HS-5 (cell line): ENCODE results near the gene CADPS2.

Experiments used
- DNase-seq: peaks from one replicate; pipeline ENCODE4 v3.0.0-alpha.2; 2012; ENCODE audit warnings: low read depth

Gene CADPS2

DNA sequence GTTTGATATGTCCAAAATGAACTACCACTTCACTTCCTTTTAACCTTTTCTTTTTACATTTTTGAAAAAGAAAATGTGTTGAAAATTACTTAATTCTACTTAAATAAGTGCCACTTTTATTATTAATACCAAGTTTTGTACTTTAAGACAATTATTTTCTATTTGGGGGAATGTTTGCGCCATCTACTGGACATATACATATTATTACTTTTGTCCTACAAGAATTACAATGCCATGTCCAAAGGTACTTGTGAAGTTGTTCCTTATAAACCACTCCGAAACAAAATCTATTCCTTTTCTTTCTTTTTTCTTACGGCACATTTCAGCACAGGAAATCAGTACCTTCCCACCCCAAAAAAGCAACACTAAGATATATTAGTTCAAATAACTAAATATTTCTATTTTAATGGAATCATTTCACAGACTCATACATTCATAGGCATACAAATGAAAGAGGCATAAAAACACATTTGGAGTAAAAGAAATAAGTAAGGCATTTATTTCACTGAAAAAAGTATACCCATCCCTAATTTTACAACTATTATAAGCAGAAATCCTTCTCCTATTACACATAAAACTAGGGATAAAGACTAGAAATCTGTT, 357.3 kb downstream of the CADPS2 start:
- DNase-seq = peak; percentile 10

DNA sequence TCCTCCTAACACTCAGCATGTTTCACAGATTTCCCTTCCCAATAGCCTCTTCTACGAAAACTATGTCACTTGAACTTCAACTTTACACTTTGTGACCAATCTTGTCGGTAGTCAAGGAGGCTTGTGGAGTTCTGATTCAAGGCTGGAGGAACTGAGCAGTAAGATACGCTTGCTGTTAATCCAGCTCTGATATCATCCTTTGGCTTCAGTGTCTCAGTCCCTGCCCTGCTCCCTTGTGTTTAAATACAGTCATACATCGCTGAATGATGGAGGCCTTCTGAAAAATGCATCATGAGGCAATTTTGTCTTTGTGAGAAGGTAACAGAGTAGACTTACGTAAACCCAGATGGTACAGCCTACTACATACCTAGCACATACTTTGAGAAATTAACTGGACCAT, 360.9 kb downstream of the CADPS2 start:
- DNase-seq = no peak

DNA sequence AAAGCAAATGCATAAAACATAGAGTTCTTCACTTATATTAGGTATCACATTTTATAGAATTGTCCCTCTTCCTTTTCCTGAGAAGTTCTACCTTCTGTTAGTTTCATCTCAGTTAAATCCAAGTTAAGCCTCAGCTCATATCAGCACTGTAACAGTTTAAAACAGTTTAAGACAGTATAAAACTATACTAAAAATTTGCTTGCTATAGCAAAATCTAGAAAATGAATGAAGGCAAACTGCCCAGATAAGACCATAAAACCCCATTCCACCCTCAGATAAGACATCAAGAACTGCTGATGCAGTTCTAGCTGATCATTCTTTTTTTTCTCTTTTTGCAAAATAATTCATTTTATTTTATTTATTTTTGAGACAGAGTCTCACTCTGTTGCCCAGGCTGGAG, 364.5 kb downstream of the CADPS2 start:
- DNase-seq = no peak

DNA sequence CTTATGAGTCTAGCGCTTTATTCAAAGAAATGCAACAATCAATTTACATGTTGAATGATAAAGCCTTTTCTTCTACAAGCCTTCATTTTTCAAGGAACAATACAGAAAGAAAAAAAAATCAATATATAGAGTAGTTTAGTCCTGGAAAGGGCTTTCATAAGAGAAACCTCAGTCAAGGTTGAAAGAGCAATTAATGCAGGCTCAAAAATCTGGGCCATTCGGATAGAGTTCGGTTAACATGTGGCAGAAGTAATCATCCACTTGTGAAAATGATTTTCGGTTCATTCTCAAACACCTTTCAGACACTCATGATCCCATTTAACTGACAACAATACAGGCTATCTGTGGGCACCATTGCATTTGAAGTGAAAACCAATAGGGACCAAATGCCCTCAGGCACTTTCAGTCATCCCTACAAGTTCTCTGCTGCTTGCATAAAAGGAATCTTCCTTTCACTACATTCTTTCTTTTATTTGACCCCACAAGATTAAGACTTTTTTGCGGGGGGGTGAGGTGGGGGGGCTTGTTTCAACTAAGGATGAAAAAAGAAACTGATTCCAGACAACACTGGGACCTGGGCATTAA, 365.2 kb downstream of the CADPS2 start:
- DNase-seq = no peak

DNA sequence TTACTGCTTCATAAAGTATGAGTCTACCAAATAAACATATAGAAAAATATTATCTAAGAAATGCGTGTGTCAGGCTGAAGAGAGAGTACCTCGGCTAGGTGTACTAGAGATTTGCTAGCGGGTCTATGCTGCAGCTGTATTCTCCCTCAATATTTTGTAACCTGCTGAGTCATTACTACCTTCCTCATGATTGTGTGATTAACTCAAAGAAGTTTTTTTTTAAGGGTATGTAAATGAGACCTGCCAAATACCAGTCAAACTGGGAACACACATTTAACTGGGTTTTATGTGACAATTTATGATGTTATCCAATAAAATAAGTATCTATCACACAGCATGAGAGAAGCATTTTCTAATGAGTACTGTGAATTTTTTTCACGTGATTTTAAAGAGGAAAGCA, 367.8 kb downstream of the CADPS2 start:
- DNase-seq = no peak

DNA sequence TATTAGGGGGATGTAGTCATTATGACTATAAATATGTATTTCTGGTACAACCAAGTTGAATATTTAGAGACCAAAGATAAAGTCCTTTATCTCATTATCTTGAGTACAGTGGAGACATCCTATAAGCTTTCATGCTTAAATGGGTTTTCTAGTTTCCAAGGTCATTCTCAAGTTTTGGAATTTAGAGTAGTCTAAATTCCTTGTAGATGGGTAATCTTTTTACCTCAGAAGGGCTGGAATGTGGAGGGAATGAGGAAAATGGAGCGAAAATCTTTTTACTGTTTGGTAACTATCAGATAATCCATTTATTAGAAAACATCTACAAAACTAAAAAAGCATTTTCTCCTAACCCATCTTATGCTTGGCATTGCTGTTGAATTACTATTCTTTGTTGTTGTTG, 368.7 kb downstream of the CADPS2 start:
- no peak for DNase-seq

DNA sequence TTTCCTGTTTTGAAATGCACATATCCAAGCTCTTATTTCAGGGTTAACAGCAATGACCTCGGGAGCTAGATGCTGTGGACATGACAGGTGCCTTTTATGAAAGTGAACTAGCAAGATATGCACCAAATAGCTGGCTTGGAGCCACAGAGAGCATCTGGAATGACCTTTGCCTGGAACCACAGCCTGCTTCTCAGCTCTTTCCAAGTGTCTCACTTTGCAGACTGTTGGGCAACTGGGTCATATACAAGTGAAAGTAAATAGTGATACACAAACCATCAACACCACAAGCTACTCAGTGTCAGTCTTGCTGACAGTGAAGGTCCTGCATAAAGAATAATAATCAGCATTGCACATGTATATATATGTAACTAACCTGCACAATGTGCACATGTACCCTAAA, 370.9 kb downstream of the CADPS2 start:
- no peak for DNase-seq

DNA sequence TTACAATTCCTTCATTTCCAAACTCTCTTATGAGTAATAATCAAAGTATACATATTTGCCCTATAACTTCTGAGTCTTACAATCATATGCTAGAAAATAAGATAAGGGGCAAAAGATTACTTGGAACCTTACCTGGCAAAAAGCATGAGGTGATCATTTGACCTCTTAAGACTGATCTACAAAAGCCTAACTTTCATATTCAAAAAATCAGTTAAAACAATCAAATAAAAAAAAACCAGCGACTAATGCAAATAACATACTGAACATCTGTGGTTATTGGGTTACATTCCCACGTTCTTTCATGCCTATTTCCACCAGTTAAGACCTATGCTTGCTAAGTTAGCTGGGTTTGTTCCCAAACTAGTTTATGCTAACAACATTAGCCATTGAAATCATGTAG, 375.0 kb downstream of the CADPS2 start:
- no peak for DNase-seq

DNA sequence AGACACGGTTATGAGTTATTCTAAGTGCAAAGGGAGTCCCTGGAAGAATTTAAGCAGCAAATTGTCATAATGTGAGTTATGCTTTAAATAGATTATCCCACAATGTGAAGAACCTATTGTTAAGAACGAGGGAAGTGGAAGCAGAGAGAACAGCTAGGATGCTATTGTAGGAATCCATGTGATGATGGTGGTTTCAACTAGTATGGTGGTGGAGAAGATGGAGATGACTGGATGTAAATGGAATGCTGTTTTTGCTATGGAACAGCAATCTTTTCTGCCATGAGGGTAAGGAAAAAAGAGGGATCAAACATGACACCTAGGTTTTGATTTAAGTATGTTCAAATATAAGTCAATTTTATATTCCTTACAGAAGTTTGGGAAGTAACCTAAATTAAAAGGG, 378.7 kb downstream of the CADPS2 start:
- no peak for DNase-seq

DNA sequence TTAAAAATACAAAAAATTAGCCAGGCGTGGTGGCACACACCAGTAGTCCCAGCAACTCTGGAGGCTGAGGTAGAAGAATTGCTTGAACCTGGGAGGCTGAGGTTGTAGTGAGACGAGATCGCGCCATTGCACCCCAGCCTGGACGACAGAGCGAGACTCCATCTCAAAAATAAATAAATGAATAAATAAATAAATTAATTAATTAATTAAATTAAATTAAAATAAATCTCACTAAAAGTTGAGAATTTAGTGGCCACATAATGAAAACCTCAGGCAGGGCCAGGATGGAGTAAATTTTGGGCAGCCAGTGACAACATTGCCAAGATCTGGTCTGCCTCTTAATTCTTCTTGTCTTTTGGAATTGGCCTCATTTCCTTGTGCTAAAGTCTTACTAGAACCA, 394.3 kb downstream of the CADPS2 start:
- DNase-seq = no peak

DNA sequence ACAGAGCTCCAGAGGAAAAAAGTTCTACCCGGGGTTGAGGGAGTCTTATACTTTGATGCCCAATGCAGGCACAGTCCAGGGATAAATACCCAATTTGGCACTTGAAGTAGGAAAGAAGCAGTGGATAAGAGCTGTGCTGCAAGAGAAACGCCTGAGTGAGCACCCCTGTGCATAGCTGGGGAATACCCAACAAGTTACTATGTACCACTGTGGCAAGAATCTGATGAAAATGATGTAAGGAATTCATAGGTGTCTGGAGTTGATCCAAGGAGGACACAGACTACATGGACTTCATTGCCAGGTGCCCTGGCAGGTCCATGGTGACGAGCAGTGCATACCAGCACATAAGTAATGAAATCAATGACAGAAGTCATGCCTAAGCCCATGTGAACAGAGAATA, 398.0 kb downstream of the CADPS2 start:
- no peak for DNase-seq

DNA sequence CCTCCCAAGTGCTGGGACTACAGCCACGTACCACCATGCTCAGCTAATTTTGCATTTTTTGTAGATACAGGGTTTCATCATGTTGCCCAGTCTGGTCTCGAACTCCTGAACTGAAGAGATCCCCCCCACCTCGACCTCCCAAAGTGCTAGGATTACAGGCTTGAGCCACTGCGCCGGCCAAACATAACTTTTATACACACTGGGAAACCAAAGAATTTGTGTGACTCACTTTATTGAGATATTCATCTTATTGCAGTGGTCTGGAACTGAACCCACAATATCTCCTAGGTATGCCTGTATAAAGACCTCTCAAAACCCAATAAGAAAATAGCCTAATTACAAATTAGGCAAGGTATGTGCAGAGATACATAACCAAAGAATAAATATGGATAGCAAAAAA, 399.1 kb downstream of the CADPS2 start:
- DNase-seq = no peak

DNA sequence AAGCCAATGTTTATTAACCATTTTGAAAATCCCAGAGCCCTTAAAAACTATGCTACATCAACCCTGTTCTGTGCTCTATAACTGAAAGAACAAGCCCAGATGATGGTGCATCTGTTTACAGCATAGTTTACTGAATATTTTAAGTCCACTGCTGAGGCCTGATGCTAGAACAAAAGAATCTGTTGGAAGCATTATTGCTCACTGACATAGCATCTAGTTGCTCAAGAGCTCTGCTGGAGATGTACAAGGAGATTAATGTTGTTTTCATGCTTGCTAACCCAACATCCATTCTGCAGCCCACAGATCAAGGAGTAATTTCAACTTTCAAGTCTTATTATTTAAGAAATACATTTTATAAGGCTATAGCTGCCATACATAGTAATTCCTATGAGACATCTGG, 400.4 kb downstream of the CADPS2 start:
- DNase-seq = no peak

DNA sequence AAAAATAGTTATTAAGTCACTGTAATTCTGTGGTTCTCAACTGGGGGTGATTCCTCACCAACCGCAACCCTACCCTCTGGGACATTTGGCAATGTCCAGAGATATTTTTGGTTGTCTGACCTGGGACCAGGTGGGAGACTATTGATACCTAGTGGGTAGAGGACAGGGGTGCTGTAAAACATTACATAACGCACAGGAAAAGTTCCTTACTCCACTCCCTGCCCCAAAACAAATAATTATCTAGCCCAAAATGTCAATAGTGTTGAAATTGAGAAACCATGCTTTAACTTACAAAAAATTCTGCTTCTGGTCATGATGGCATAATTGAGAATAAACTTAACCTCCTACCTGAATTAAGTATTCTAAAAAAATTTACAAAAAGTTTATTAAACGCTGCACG, 404.0 kb downstream of the CADPS2 start:
- DNase-seq = no peak

DNA sequence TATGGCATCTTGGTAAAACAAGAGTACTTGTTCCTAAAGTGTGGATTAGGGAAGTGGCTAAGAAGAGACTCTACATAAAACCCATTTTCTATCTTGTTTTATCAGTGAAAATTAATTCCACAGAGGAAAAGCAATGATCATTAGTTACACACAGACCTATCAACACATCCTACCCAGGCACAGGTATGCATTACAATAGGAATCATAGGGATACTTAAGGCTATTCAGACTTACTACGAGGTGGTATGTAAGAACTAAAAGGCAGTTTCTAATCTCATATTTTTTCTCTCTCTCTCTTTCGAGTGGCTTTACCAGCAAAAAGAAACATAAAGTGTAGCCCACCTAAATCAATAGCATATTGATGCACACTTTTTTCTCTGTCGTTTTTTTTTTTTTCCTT, 415.4 kb downstream of the CADPS2 start:
- no peak for DNase-seq

DNA sequence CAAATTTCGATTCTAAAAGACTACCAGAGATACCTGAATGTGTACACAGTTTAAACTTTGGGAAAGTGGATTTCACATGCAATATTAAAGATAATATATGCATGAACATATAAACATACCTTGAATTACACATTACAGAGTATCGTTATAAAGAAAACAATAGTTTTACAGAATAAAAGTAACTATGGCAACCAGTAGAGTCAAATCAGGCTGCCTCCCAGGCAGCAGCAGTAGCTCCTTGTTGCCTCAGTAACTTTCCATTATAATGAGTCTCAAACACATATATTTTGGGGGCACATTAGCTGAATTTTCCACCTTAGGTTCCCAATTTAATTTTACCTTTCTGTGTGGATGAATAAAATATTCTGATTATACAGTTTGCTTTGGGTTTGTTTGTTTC, 417.3 kb downstream of the CADPS2 start:
- DNase-seq = no peak

DNA sequence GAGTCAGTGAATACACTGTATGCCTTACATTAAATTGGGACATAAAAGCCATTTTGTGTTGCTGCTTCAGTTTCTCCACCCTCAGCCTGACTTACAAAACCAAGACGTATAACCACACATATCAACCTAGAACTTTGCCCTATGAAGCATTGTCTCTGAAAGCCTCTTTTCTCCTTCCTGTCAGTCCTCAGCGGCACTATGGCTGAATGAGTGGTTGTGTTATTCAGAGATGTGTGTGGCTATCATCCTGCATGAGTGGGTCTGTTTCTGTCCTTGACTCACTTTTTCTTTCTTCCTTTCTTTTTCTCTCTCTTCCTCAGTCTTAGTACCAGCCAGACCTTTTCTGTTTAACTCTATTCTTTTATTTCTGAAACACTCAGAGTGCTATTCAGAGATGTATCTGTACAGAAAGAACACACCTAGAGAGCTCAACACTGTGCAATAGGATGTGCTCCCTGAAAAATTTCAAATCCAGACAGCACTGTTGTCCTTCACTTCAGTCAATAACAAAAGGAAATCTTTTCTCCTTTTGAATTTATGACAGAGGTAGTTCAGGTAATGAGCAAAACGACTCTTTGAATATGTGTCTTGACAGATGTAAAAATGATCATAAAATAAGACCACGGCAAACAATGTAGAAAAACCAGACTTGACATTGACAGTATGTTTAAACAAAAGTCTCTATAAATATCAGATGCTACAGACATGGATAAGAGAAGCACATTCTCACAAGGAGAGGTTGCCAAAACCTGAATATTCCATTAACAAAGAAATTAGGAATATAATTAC, 418.4 kb downstream of the CADPS2 start:
- no peak for DNase-seq

DNA sequence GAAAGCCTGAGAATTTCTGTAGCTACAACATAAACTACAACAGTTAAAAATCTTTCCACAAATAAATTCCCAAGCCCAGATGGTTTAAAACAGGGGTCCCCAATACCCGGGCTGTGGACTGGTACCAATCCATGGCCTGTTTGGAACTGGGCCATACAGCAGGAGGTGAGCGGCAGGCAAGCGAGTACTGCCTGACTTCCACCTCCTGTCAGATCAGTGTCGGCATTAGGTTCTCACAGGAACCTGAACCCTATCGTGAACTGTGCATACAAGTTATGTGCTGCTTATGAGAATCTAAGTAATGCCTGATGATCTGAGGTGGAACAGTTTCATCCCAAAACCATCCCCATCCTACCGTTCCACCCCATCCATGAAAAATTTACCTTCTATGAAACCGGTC, 421.0 kb downstream of the CADPS2 start:
- no peak for DNase-seq

DNA sequence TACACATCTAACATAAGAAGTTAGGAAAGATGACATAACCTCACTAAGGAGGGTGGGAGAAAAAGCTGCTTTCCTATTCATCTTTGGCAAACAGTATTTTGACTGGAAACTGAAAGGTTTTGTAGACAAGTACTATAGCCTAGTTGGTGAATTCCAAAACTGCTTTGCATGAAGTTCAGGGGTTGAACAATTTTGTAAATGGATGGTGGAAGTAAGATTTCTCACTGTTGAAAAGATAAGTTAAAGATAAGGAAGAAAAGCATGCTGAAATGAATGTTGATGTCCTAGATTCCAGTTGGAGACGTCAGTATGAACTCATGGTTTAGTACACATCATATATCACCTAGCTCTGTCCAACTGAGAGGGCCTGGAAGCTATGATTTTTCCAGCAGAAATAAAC, 422.6 kb downstream of the CADPS2 start:
- no peak for DNase-seq

DNA sequence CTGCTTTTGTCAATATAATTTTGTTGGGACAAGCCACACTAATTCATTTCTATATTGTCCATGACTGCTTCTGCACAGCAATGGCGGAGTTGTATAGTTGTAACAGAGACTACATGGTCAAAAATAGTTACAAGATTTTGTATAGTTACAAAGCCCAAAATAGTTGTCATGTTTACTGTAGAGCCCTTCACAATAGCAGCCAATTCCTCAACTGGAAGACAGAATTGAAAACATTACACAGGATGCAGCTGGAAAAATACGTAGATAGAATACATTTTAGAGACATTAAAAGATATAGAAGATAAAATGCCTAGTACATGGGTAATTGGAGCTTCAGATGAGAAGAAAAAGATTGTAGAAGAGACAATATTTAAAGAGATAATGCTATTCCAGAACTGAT, 425.3 kb downstream of the CADPS2 start:
- DNase-seq = no peak

DNA sequence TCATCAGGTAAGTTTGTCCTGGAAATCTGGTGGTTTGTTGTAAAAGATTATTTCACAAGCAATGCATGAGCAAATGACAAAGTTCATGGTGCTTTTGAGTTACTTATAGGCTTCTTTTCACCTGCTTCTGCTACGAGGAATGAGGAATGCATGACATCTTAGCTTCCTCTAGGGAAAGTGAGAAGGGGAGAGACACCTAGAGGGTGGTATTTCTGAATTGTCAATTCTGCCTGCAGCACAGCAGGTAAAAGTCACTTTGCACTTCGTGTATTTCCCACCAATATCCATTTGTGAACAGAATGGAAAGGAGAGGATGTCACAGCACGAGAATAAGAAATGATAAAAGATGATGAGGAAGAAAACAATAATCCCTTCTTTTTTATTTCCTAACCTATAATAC, 428.3 kb downstream of the CADPS2 start:
- DNase-seq = no peak

DNA sequence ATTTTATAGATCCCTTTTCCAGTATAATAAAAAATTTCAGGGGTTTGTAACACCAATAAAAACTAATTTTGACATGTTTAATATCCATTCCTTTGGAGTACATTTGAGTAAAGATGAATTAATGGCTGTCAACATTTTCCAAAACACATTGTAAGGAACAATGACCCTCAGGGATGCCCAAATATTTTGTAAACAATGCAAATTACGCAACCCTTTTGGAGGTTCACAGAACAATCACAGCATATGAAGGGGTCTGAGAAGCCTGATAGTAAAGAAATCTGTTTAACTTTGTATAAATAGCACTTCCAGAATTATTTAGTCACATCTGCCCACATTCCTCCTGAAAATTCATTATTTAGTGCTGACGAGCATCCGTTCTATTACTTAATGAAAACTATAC, 428.9 kb downstream of the CADPS2 start:
- DNase-seq = no peak

DNA sequence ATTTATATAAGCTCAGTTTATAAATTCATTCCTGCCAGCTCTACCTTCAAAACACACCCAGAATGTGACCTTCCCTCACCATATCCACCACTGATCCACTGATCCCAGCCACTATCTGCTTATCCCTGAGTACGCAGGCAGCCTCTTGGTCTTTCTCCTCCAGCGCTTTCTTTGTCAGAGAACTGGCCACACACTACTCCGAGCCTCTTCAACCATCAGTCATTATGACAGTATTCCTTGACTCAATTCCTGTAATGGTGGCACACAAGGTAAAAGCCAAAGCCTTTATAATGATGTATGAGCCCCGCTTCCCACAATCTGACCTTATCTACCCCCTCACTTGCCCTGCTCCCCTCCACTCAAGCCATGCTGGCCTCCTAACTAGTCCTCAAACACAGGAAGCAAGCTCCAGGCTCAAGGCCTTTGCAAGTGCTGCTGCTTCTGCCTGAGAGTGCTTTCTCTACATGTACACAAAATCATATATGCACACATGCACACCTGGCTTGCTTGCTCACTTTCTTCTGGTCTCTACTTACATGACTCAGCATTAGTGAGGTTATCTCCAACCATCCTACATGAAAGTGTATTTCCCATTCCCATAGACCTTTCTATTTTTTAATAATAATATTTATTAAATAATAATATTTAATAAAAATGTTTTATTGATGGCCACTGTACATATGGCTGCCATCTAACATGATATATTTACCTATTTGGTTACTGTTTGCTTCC, 431.3 kb downstream of the CADPS2 start:
- no peak for DNase-seq
